ENCODE measurements around the gene CYSRT1. TPM values are rescaled to one million over a fixed set of nuclear protein-coding genes. Genes with fewer than 3 reads are reported as not detected.

CYSRT1 gene
- total RNA-seq, 1 experiment from 2014 or later = 1.3 TPM

- no peaks in the 10 kb centered on the region for H4K20me1 ChIP-seq (ENCODE audit: low read length)
- H3K36me3 ChIP-seq (ENCODE audit: low read depth, low read length) = 0 out of 2 replicates have a peak, but pooled peaks cover 6% of the 10 kb centered on the region
- H3K27ac ChIP-seq (ENCODE audit: low read length) = no peak overlapping the region
- H3K4me1 ChIP-seq (ENCODE audit: insufficient read depth, low read length) = no peaks in the 10 kb centered on the region
- H2AFZ ChIP-seq (ENCODE audit: low read length) = no peak overlapping the region
- no peak overlapping the region for H3K4me2 ChIP-seq (ENCODE audit: low read length)
- H3F3A ChIP-seq (ENCODE audit: low read length, unreplicated experiment) = no peaks in the 10 kb centered on the region
- ATAC-seq (no peak), DNase-seq (no peak)
- H3K9me3 ChIP-seq (ENCODE audit: low read length) = no peaks in the 10 kb centered on the region
- intact Hi-C loops (cut with micrococcal nuclease) = no loop called here
- H3K79me2 ChIP-seq (ENCODE audit: low read length) = no peaks in the 10 kb centered on the region
- TF ChIP-seq EZH2 (IDR thresholded peaks at IDR 0.05; ENCODE audit: low read length, unreplicated experiment) (no peak), EZH2phosphoT487 (IDR thresholded peaks at IDR 0.05; ENCODE audit: borderline replicate concordance, low read length) (no peak)
- H3K9ac ChIP-seq (ENCODE audit: low read length) = no peak overlapping the region
- no peaks in the 10 kb centered on the region for H3K9me2 ChIP-seq (replicated peaks; ENCODE audit: low read length)
- no TSS peak for BruUV-seq (replicated peaks)
- ChIA-PET POLR2A (ENCODE audit: unreplicated experiment) (no interaction called here), CTCF (no interaction called here)
- no peak overlapping the region for H3K4me3 ChIP-seq (ENCODE audit: low read length)
- no peaks in the 10 kb centered on the region for H3K27me3 ChIP-seq (ENCODE audit: low read length)
Observed at GRCh38 chr9:137268538-137269201, 43.7 kb downstream of the CYSRT1 start.

DNA sequence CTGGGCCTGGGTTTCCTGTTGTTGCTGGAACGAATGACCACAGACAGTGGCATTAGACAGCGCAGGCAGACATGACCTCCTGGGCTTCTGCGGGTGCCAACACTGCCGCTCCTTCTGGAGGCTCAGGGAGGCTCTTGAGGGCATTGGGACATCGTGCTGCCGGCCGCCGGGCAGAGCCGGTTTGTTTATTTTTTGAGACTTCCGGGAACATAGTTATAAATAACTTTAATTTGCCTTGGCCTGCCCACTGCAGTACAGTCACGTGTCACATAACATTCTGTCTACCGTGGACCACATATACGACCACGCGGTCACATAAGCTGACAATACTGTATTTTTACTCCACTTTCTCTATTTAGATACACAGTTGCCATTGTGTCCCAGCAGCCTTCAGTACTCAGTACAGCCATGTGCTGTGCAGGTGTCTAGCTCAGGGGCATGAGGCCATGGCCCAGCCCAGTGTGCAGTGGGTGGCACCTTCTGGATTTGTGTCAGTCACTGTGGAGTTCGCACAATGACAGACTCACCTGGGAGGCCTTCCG lies 44.3 kb downstream of the CYSRT1 start:
- intact Hi-C loops (cut with micrococcal nuclease) = no loop called here
- no peaks in the 10 kb centered on the region for H3K79me2 ChIP-seq (ENCODE audit: low read length)
- ChIA-PET POLR2A (ENCODE audit: unreplicated experiment) (no interaction called here), CTCF (no interaction called here)
- H3K9me2 ChIP-seq (replicated peaks; ENCODE audit: low read length) = no peaks in the 10 kb centered on the region
- H4K20me1 ChIP-seq (ENCODE audit: low read length) = no peaks in the 10 kb centered on the region
- no peak overlapping the region for H3K9ac ChIP-seq (ENCODE audit: low read length)
- ATAC-seq (no peak), DNase-seq (no peak)
- no peak overlapping the region for H2AFZ ChIP-seq (ENCODE audit: low read length)
- BruUV-seq (replicated peaks) = no TSS peak
- H3K36me3 ChIP-seq (ENCODE audit: low read depth, low read length) = 0 out of 2 replicates have a peak, but pooled peaks cover 6% of the 10 kb centered on the region
- no peaks in the 10 kb centered on the region for H3K4me1 ChIP-seq (ENCODE audit: insufficient read depth, low read length)
- TF ChIP-seq, protein P1, sequence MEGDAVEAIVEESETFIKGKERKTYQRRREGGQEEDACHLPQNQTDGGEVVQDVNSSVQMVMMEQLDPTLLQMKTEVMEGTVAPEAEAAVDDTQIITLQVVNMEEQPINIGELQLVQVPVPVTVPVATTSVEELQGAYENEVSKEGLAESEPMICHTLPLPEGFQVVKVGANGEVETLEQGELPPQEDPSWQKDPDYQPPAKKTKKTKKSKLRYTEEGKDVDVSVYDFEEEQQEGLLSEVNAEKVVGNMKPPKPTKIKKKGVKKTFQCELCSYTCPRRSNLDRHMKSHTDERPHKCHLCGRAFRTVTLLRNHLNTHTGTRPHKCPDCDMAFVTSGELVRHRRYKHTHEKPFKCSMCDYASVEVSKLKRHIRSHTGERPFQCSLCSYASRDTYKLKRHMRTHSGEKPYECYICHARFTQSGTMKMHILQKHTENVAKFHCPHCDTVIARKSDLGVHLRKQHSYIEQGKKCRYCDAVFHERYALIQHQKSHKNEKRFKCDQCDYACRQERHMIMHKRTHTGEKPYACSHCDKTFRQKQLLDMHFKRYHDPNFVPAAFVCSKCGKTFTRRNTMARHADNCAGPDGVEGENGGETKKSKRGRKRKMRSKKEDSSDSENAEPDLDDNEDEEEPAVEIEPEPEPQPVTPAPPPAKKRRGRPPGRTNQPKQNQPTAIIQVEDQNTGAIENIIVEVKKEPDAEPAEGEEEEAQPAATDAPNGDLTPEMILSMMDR (conservative IDR thresholded peaks at IDR 0.05; ENCODE audit: low read depth, low read length) = no peak
- TF ChIP-seq EZH2 (IDR thresholded peaks at IDR 0.05; ENCODE audit: low read length, unreplicated experiment) (no peak), EZH2phosphoT487 (IDR thresholded peaks at IDR 0.05; ENCODE audit: borderline replicate concordance, low read length) (no peak)
- H3F3A ChIP-seq (ENCODE audit: low read length, unreplicated experiment) = no peaks in the 10 kb centered on the region
- H3K27me3 ChIP-seq (ENCODE audit: low read length) = no peaks in the 10 kb centered on the region
- H3K9me3 ChIP-seq (ENCODE audit: low read length) = no peaks in the 10 kb centered on the region
- H3K4me2 ChIP-seq (ENCODE audit: low read length) = no peak overlapping the region
- no peak overlapping the region for H3K4me3 ChIP-seq (ENCODE audit: low read length)
- H3K27ac ChIP-seq (ENCODE audit: low read length) = no peak overlapping the region

DNA sequence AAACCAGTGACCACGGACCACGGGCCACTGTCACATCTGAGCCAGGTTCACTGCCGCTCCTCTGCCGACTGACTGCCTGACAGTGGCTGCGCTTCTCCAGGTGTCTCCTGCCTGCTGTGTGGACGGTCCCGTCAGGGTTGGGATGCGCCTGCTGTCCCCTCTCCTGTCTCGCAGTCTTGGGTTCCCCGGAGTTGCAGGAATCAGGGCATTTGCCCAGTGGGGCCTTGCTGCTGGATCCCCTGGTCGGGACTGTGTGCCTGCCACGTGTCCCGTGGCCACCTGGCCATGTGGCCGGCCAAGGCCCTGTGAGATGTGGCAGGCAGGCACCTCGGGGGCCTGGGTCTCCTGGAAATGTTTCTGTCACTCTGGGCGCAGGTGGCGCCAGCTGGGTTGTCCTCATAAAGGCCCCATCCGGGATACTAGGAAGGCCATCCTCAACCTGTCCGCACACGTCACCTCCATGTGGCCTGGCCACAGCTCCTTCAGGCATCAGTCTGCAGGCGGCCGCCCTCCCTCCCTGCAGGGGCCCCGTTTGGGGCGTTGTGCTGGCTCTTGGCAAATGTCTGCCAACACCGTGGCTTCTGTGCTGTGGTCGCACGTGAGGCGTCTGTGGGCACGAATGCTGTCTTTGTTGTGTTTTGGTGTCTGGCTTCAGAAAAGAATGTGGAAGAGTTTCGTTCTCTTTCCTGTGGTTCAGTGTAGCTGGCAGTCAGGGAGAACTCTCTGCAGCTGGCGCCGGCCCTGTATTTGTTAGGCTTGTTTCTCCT lies 46.1 kb downstream of the CYSRT1 start:
- Histone ChIP-seq H3K9me3 (ENCODE audit: low read length) (no peaks in the 10 kb centered on the region), H3K9ac (ENCODE audit: low read length) (no peak overlapping the region), H3K4me1 (ENCODE audit: insufficient read depth, low read length) (0 out of 2 replicates have a peak, but pooled peaks cover under 1% of the 10 kb centered on the region), H3K9me2 (replicated peaks; ENCODE audit: low read length) (no peaks in the 10 kb centered on the region), H3K27ac (ENCODE audit: low read length) (no peak overlapping the region), H2AFZ (ENCODE audit: low read length) (no peak overlapping the region), H4K20me1 (ENCODE audit: low read length) (no peaks in the 10 kb centered on the region), H3F3A (ENCODE audit: low read length, unreplicated experiment) (no peaks in the 10 kb centered on the region), H3K27me3 (ENCODE audit: low read length) (no peaks in the 10 kb centered on the region), H3K4me2 (ENCODE audit: low read length) (no peak overlapping the region), H3K79me2 (ENCODE audit: low read length) (no peaks in the 10 kb centered on the region), H3K36me3 (ENCODE audit: low read depth, low read length) (0 out of 2 replicates have a peak, but pooled peaks cover 2% of the 10 kb centered on the region), H3K4me3 (ENCODE audit: low read length) (no peak overlapping the region)
- CTCF ChIA-PET = no interaction called here
- DNase-seq (no peak), ATAC-seq (no peak)
- BruUV-seq (replicated peaks) = no TSS peak
- POLR2A ChIA-PET (ENCODE audit: unreplicated experiment) = no interaction called here
- TF ChIP-seq EZH2 (IDR thresholded peaks at IDR 0.05; ENCODE audit: low read length, unreplicated experiment) (no peak), EZH2phosphoT487 (IDR thresholded peaks at IDR 0.05; ENCODE audit: borderline replicate concordance, low read length) (no peak)
- TF ChIP-seq, protein P1 (conservative IDR thresholded peaks at IDR 0.05; ENCODE audit: low read depth, low read length) = no peak
- intact Hi-C loops (cut with micrococcal nuclease) = no loop called here
